Fibroblast of upper back skin (primary cell): ENCODE results near the gene IER2.
A peak's percentile ranks its signal among the peaks of the same experiment; 100 is the strongest.
"Not testable (repeated sequence)": the region's sequence is repeated elsewhere in the genome, so short reads cannot be mapped to it uniquely, and the experiment has no call there.

Source experiments
- DNase-seq: peaks from one replicate; pipeline ENCODE4 v3.0.0-alpha.2; 2013

IER2 gene

DNA sequence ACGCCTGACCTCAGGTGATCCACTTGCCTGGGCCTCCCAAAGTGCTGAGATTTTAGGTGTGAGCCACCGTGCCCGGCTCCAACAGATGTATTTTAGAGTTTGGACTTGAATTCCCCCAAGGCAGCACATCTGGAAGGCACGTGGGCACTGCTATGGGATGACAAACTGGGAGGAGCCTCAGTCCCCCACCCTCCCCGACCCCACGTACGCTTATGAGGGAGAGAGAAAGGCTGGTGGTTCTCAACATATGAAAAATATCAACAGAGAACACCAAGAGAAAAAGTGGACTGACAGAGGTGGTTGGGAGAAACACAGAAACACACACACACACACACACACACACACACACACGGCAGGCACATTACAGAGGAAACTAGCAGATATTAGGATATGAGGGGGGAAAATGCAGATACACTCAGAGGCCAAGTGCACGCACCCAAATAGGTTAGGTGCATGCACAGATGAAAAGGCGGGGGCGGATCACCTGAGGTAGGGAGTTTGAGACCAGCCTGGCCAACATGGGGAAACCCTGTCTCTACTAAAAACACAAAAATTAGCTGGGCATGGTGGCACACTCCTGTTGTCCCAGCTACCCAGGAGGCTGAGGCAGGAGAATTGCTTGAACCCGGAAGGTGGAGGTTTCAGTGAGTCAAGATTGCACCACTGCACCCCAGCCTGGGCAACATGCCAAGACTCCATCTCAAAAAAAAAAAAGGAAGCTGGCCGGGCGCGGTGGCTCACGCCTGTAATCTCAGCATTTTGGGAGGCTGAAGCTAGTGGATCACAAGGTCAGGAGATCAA lies 3.2 kb upstream of the IER2 start:
- DNase-seq, result peak; percentile 52

DNA sequence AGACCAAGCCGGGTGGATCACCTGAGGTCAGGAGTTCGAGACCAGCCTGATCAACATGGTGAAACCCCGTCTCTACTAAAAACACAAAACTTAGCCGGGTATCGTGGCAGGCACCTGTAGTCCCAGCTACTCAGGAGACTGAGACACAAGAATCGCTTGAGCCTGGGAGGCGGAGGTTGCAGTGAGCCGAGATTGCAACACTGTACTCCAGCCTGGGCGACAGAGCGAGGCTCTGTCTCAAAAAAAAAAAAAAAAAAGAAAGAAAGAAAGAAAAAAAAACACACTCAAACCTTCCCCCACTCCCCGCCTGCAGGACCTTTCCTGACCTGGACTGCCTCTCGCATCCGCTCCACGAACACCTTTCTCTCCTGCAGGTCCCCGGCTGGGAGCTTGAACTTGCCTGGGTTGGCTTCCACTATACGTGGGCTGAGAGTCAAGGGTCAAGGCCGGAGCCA lies 1.0 kb upstream of the IER2 start:
- not testable (repeated sequence) for DNase-seq

DNA sequence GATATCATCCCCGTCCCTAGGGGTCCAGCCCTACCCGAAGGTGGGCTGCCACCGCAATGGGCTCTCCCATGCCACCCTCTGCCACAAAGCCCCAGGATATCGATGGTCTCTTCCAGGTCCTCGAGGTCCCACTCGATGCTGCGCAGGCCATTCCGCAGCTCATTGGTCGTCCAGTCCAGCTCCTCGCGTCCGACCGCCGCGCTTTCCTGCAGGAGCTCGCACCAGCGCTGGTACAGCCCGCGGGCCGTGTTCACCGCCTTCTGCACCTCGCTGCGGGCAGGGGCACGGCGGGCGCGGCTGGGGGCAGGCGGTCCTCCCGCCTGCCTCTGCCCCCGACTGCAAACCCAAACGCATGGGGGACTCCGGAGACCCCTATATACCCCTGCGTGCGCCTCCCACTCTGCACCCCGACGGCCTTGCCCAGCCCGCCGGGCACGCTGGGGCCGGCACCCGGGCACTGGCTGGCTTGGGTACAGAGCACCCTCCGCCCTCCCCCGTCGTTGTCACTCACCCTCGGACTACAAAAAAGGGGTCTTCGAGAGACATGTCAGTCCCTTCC lies 504 bp upstream of the IER2 start:
- DNase-seq, result no peak

DNA sequence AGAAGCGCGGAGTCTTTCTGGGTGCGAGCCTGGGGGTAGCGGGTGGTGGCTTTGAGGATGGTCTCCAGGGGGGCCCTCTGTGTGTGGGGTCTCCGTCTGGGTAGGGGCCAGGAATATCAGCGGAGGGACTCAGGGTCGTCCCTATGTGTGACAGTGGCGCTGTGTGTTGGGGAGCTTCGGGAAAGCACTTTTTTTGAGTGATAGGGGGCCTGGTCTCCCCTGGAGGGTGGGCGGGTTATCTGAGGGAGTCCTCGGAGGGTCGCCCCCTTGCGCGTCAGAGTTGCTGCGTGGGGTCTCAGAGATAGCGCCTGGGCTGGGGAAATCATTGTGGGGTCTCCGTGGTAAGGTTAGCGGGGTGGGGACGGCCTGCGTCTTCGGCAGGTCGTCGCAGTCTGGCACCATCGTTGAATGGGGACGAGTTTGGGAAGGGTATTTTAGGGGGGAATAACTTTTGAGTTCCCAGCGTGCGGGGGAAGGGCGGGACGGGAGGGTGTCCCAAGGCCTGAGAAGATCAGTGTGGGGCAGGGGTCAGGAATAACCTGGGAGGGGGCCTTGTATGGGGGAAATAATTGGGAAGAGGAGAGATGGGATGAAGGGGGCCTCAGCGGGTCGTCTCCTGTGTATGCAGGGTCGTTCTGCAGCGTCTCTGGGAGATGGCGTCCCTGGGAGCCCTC lies 857 bp downstream of the IER2 start:
- no peak for DNase-seq

DNA sequence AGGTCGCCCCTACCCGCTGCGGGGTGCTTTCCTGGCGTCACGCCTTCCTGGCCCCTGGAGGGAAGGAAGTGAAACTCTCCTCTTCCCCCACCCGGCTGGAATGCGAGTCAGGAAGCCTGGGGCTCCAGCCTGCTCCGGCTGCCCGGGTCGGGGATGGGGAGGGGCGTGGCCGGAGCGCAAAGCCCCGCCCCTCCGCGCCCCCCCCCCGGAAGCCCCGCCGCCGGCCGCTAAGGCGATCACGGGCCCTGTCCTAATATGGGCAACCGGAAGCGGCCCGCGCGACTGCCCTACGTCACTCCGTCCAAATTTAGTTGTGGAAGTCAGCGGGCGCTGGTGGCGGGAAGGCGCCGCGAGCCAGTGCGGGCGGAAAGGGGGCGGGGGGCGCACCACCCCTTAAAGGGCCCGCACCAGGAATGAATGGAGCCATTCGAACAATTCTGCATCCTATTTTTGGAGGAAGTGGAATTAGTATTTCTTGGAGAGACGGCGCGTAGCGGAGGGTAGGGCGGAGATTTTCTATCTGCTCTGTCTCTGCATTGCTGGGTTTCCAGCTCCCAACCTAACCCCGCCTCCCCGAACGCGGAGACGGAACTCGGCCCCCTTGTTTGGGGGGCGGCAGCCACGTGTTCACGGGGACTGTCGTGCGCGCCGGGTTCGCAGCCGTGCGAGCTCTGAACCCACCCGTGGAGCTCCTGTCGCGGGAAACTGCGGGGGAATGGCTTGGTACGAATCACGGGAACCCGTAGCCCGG lies 1.6 kb downstream of the IER2 start:
- peak; percentile 98 for DNase-seq

DNA sequence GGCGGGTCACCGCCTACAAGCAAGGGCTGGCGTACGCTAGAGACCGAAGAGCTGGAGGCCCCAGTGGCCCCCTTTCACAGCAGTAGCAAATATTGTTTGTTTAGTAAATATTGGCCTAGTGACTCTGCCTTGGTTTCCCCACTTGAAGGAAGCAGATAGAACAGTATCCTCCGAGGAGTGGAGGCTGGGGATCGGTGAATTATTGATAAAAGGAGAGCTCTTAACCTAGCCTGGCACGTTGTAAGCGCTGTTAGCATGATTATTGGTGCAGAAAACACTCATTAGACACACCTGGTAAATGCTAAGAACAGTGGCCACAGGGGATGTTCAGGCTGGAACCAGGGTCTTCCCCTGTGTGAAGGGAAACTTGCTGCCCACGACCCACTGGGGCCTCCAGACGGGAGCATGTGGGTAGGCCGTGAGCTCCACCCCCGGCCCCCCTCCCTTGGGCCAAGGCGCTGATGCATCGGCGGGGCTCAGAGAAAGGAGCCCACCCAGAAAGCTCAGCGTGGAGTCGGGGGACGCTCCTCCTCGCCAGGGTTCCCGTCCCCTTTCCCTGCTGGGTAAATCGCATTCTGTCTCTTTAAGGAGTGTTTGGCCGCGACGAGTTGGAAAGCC lies 2.3 kb downstream of the IER2 start:
- DNase-seq, result no peak

DNA sequence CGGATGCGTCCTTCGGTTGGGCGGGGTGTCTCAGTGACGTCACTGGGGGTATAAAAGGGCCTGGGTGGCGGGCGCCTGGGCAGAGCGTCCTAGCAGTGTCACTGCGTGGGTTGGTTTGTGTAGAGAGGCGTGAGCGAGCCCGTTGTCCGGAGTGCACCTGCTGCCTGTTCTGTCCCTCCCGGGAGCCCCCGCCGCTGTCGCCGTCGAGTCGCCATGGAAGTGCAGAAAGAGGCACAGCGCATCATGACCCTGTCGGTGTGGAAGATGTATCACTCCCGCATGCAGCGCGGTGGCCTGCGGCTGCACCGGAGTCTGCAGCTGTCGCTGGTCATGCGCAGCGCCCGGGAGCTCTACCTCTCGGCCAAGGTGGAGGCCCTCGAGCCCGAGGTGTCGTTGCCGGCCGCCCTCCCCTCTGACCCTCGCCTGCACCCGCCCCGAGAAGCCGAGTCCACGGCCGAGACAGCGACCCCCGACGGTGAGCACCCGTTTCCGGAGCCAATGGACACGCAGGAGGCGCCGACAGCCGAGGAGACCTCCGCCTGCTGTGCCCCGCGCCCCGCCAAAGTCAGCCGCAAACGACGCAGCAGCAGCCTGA lies 2.9 kb downstream of the IER2 start:
- DNase-seq, result peak; percentile 96

DNA sequence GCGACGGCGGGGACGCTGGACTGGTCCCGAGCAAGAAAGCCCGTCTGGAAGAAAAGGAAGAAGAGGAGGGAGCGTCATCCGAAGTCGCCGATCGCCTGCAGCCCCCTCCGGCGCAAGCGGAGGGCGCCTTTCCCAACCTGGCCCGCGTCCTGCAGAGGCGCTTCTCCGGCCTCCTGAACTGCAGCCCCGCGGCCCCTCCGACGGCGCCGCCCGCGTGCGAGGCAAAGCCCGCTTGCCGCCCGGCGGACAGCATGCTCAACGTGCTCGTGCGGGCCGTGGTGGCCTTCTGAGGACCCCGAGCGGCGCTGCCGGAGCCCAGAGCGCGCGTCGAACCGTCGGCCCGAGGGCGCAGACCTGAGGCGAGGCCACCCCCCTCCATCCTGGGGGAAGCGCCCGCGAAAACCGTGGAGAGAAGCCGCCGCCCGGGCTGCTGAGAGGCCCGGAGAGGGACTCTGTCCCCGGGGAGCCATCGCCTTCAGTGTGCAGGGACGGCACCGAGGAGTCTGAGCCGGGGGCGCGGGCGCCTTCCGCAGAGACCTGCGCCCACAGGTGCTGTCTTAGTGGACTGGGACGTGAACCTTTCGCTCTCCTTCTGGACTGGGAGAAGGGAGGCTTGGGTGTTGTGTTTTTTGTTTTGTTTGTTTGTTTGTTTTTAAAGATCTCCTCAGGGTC lies 3.5 kb downstream of the IER2 start:
- no peak for DNase-seq

DNA sequence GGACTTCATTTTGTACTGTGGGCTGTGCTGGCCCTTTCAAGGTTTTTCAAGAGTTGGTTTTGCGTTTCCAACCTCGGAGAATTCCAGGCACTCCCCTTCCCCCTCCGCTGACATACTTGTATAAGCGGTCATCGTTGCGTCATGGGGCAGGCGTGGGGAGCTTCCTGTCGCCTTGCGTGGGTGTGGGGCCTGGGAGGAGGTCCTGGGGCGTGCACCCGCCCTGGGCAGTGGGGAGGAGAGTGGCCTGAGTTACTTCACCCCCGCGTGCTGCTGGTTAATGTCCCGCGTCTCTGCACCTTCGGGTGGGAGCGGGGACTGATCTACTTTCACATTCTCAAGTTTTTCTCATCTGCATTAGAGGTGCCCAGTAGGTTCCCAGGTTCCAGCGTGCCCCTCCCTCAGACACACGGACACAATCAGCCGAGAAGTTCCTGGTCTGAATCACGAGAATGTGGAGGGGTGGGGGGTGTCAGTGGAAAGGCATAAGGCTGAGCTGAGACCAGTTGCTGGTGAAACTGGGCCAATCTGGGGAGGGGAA lies 4.1 kb downstream of the IER2 start:
- peak; percentile 94 for DNase-seq

DNA sequence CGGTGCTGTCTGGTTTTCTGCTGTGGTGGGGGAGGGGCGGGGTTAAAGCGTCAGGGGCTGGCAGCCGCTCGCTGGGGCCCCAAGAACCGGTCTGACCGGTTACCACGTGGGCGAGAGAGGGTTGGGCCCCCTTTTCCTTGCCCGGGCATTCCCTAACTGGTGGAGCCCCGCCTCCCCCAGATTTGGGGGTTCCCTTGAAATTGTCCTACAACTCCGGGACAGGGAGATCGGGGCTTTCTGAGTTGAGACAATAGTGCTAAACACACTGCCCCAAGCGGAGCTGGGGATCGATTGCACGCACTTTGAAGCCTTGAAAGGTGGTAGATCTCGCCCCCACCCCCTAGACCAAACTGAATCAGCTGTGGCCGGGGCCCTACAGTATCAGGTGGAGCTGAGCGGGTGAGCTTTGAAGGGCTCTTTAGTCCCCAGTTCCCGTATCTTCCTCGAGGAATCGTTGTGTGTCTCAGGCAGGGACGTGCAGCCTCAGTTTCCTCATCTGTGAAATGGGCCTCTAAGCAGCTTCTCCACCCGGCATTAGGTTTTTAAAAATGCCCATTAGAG lies 4.8 kb downstream of the IER2 start:
- peak; percentile 65 for DNase-seq

DNA sequence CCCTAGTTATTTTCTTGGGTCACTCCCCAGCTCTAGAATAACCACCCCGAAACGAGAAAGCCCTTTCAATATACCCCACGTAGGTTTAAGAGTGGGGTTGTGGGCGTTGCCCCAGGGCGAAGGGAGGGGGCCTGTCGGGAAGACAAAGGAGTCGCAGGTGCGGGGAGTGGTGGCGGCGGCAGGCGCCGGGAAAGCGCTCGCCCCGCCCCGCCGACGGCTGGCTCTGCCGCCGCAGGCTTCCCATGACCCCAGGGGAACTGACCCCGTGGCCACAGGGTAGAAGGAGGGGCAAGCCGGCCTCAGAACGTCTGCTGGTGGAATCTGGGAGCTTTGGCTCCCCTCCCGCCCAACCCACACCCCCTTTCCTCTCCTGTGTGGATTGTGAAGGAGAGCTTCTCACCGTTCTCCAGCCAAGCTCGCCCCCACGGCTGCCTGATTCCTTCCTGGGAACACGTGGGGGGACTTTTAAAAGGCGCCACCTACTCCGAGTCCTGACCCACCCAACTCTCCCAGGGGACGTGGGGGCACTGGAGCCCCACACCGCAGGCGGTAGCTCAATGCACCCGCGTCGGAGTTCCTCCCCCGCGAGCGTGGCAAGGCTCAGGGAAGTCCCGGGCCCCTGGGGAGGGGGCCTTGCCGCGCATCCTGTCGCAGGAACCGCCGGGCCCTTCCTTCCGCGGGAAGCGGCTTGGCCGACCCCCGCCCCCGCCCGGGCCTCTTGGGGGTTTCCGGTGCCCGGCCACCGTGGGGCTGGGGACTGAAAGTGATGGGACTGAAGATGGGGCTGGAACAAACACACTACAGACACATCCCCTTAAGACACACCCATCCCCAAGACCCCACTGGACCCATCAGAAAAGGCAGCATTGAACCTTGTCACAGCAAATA lies 5.5 kb downstream of the IER2 start:
- DNase-seq, result peak; percentile 77

DNA sequence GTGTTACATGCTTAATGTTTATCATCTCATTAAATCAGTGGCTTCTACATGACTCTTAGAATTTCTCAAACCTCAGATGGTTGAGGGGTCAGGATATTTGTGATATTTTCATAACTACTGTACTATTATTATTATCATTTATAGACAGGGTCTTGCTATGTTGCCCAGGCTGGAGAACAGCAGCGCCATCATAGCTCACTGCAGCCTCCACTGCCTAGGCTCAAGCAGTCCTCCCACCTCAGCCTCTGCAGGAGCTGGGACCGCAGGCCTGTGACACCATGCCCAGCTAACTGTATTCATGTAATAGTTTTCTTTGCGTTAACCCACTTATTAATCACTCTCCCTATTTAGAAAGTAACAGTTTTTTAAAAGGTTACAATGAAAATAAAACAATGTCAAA lies 9.5 kb downstream of the IER2 start:
- DNase-seq, result no peak

DNA sequence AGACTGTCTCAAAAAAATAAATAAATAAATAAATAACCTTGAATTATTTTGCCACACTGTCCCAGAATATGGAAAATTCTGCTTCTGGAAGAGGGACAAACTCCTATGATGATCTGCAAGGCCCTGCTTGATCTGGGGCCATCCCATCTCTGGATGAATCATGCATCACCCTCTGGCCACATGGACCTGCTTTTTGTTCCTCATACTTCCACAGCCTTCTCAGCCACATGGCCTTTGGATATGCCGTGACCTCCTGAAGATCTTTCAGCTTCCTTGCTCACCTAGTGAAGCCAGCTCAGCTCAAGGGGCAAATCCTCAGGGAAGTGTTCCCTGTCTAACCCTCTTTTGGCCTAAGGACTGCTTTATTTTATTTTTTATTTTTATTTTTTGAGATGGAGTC lies 10.3 kb downstream of the IER2 start:
- no peak for DNase-seq

DNA sequence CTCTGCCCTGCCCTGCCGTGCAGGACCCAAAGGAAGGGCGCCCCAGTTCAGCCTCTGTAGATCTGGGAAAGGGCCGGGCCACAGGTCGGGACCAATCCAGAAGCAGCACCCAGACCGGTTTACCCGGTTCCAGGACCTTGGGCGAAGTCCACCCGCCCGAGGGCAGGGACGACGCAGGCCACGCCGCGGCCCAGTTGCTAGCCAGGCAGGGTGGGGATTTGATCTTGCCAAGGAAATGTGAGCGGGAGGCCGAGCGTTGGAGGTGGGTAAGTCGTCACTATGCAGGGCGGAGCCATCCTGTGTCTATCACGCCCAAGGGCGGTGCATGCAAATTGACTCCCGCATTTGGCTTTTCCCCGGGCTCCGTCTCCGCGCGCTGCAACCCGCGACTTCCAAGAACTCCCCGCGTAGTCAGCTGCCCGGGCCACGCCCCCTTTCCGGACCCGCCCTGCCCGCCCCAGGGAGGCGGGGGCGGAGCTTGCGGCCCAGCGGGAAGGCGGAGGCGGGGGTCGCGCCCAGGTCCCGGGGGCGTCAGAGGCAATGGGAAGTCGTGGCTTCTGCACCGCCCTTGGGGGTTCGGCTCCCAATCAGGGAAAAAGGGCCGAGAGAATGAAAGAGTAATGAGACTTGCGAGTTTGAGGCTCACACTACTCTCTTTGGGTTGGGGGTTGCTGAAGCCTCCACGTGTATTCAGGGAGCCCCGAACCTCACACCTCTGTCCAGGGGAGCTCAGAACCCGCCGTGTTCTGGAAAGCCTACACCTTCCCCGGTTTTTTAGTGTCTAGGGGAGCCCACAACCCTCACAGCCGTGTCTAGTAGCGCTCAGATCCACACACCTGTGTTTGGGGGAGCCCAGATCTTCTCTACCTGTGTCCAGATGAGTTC lies 12.8 kb downstream of the IER2 start:
- DNase-seq, result peak; percentile 98

DNA sequence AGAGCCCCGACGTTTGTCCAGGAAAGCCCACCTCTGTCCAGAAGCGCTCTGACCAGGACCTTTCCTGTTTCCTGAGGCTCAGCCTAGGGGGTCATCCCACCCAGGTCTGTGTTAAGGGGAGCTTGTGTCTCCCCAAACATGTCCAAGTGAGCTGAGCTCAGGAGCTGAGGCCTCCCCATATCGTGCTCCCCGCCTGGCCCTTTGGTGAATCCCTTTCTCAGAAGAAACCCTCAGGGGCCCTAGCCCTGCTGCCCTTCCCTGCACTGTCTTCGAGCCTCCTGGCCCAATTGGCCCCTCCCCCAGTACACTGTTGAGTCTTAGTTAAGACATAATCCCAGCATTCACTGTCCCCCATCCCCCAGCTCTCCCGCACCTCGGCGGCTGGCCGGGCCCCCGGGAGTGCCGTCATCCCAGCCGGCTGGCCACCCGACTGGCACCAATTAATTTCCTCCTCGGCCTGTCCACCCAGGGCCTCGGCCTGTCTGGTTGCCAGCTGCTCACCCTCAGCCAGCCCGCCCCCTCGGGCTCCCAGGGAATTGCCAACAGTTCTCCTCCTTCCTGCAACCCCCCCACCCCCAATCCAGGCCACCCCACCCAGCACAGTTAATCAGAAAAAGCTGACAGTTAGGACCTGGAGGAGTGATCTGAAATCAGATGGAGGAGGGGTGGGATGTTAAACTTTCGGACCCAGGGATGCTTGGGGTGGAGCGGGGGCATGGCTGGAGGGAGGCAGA lies 13.6 kb downstream of the IER2 start:
- DNase-seq, result peak; percentile 89

DNA sequence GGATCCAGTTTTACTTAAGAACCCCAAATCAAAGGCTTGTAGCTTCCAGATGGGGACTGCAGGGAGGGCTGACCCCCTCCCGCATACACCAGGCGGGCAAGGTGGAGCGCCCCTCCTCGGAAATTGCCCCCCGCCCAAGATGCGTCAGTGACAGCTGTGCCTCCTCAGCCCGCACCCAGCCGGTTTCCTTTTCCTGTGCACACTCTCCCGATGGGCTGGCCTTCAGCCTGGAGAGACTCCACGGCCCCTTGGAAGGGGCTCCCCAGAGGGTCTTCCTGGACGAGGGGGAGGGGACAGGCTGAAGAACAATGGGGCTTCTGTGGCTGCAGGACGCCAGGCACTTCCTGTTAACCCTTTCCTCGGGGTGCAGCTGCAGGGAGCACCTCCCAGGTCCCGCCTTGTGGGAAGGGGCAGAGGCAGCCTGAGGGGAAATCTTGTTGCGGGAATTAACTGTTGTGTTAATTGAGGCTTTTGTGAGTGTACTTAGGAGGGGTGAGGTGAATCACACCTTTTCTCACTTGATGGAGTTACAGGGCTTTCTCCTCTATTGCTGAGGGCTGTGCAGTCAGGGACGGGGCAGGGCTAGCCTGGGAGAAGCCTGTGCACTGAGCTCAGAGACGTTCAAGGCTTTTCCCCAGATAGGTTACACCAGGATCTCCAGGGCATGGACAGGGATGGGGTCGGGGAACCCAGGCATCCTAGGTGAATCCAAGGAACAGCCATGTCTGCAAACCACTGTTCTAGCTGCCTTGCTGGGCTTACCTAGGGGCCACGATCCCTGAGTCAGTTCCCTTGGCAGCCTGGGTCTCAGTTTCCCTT lies 14.3 kb downstream of the IER2 start:
- DNase-seq, result peak; percentile 73
